Measurements from ENCODE around the gene CCDC18.
"Not testable (repeated sequence)": the region's sequence is repeated elsewhere in the genome, so short reads cannot be mapped to it uniquely, and the experiment has no call there.

Gene CCDC18

GRCh38 chr1:93180723-93181613 lies at the start of gene CCDC18:
CCDC18 (plus strand) TSS chr1:93180724; CDS start chr1:93183362, 2,638 bp downstream.
- peak in 2 of 3 donors; percentile 10 to 20 for DNase-seq (ENCODE audit: low read depth in 3 of 3, low spot score in 1 of 3)

GRCh38 chr1:93132638-93133037 lies 47.9 kb upstream of the CCDC18 start:
- DNase-seq (ENCODE audit: low read depth in 3 of 3, low spot score in 1 of 3), result no peak

- no peak for DNase-seq (ENCODE audit: low read depth in 3 of 3, low spot score in 1 of 3)
These were observed 44.1 kb upstream of the CCDC18 start for GRCh38 chr1:93136445-93136844.

GRCh38 chr1:93137604-93138292 lies 42.8 kb upstream of the CCDC18 start:
- no peak for DNase-seq (ENCODE audit: low read depth in 3 of 3, low spot score in 1 of 3)

GRCh38 chr1:93140106-93140505 lies 40.4 kb upstream of the CCDC18 start:
- no peak for DNase-seq (ENCODE audit: low read depth in 3 of 3, low spot score in 1 of 3)

GRCh38 chr1:93142161-93142560 lies 38.4 kb upstream of the CCDC18 start:
- no peak for DNase-seq (ENCODE audit: low read depth in 3 of 3, low spot score in 1 of 3)

GRCh38 chr1:93143136-93143535 lies 37.4 kb upstream of the CCDC18 start:
- DNase-seq (ENCODE audit: low read depth in 3 of 3, low spot score in 1 of 3), result no peak

GRCh38 chr1:93143769-93144168 lies 36.8 kb upstream of the CCDC18 start:
- no peak for DNase-seq (ENCODE audit: low read depth in 3 of 3, low spot score in 1 of 3)

GRCh38 chr1:93148001-93148400 lies 32.5 kb upstream of the CCDC18 start:
- no peak for DNase-seq (ENCODE audit: low read depth in 3 of 3, low spot score in 1 of 3)

GRCh38 chr1:93150729-93151128 lies 29.8 kb upstream of the CCDC18 start:
- no peak for DNase-seq (ENCODE audit: low read depth in 3 of 3, low spot score in 1 of 3)

- no peak for DNase-seq (ENCODE audit: low read depth in 3 of 3, low spot score in 1 of 3)
These were observed 29.1 kb upstream of the CCDC18 start for GRCh38 chr1:93151474-93151873.

GRCh38 chr1:93152835-93153234 lies 27.7 kb upstream of the CCDC18 start:
- DNase-seq (ENCODE audit: low read depth in 3 of 3, low spot score in 1 of 3), result no peak

GRCh38 chr1:93154898-93155297 lies 25.6 kb upstream of the CCDC18 start:
- no peak for DNase-seq (ENCODE audit: low read depth in 3 of 3, low spot score in 1 of 3)

GRCh38 chr1:93155335-93155734 lies 25.2 kb upstream of the CCDC18 start:
- DNase-seq (ENCODE audit: low read depth in 3 of 3, low spot score in 1 of 3), result no peak

- no peak for DNase-seq (ENCODE audit: low read depth in 3 of 3, low spot score in 1 of 3)
These were observed 21.2 kb upstream of the CCDC18 start for GRCh38 chr1:93159337-93159736.

GRCh38 chr1:93163314-93163713 lies 17.2 kb upstream of the CCDC18 start:
- DNase-seq (ENCODE audit: low read depth in 3 of 3, low spot score in 1 of 3), result not testable (repeated sequence)

GRCh38 chr1:93164816-93165215 lies 15.7 kb upstream of the CCDC18 start:
- DNase-seq (ENCODE audit: low read depth in 3 of 3, low spot score in 1 of 3), result no peak

GRCh38 chr1:93165895-93166294 lies 14.6 kb upstream of the CCDC18 start:
- DNase-seq (ENCODE audit: low read depth in 3 of 3, low spot score in 1 of 3), result not testable (repeated sequence)

- no peak for DNase-seq (ENCODE audit: low read depth in 3 of 3, low spot score in 1 of 3)
These were observed 13.5 kb upstream of the CCDC18 start for GRCh38 chr1:93167006-93167405.

- not testable (repeated sequence) for DNase-seq (ENCODE audit: low read depth in 3 of 3, low spot score in 1 of 3)
These were observed 10.3 kb upstream of the CCDC18 start for GRCh38 chr1:93170141-93170678.

- DNase-seq (ENCODE audit: low read depth in 3 of 3, low spot score in 1 of 3), result no peak
These were observed 8.9 kb upstream of the CCDC18 start for GRCh38 chr1:93171549-93172034.

GRCh38 chr1:93172778-93173177 lies 7.7 kb upstream of the CCDC18 start:
- DNase-seq (ENCODE audit: low read depth in 3 of 3, low spot score in 1 of 3), result no peak
